Lower lobe of right lung (tissue), 2 donors: Measurements from ENCODE around the gene PCSK6. TPM values are rescaled to one million over a fixed set of nuclear protein-coding genes. Genes with fewer than 3 reads are reported as not detected.

Source experiments
- ATAC-seq, 2 donors: fragments of 200-7000 bp; cut with Tn5 transposase; one replicate each; pipeline ENCODE4 v1.9.1; 2020 to 2022; ENCODE audit warnings: mild to moderate bottlenecking in 2 of 2, moderate library complexity in 2 of 2
- DNase-seq: peaks from one replicate; pipeline ENCODE4 v3.0.0-alpha.2; 2020
- H3K27ac ChIP-seq: fragments of 200-600 bp; one replicate; pipeline ENCODE4 v1.8.0; 2022
- H3K27me3 ChIP-seq: fragments of 200-600 bp; one replicate; pipeline ENCODE4 v1.8.0; 2022; ENCODE audit warnings: low read depth
- H3K36me3 ChIP-seq: fragments of 200-600 bp; one replicate; pipeline ENCODE4 v1.8.0; 2022; ENCODE audit warnings: mild to moderate bottlenecking
- H3K4me1 ChIP-seq: fragments of 200-600 bp; one replicate; pipeline ENCODE4 v1.8.0; 2022
- H3K4me3 ChIP-seq: fragments of 200-600 bp; one replicate; pipeline ENCODE4 v1.8.0; 2022; ENCODE audit warnings: mild to moderate bottlenecking
- H3K9me3 ChIP-seq: fragments of 200-600 bp; one replicate; pipeline ENCODE4 v1.8.0; 2022
- intact Hi-C: fragments of 100-400 bp; cut with DNase I; formaldehyde crosslinking; loops from one replicate; pipeline ENCODE4 v1.11.0; 2022
- total RNA-seq: library from RNA; stranded (reverse); fragmentation: NEBNext Ultra II Directional; extraction: Animal tissue kit (Norgen Biotek cat#: 25700); gene quantifications from one replicate; pipeline ENCODE4 v1.2.1, GENCODE V29; 2021
- TF ChIP-seq, protein P1 (sequence below): fragments of 200-600 bp; IDR thresholded peaks from one replicate; pipeline ENCODE4 v1.8.0; 2022; ENCODE audit warnings: antibody characterized with exemption, mild to moderate bottlenecking
- donor health status: DM: no; HTN: yes; CAD: no; lungs with severe emphysema.

Gene PCSK6
- total RNA-seq, 1 donor from 2014 or later: 12.3 TPM

DNA sequence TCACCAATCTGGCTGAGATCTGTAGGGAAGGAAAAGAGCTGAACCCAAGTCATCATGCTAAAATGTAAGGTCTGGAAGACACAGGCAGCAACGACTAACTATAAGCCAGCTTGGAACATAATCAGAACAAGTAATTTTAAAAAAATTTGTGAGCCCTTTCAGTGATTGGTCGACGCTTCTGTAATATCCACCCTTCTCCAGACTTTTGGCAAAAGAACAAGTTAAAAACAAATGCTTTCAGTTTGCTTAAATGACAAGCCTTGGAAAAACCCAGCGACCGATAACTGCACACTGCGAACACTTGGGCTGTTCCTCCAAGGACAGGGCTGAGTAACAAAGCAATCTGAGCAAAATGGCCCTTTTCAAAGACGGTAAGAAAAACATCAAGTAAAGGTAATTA, 49.6 kb downstream of the PCSK6 start:
- Histone ChIP-seq H3K36me3 (no peaks in the 10 kb centered on the region), H3K4me1 (peaks cover 8% of the 10 kb centered on the region), H3K9me3 (no peaks in the 10 kb centered on the region), H3K4me3 (no peak overlapping the region), H3K27me3 (no peaks in the 10 kb centered on the region), H3K27ac (no peak overlapping the region)
- ATAC-seq (peak in 1 of 2 donors; percentile 24), DNase-seq (no peak)
- TF ChIP-seq, protein P1, sequence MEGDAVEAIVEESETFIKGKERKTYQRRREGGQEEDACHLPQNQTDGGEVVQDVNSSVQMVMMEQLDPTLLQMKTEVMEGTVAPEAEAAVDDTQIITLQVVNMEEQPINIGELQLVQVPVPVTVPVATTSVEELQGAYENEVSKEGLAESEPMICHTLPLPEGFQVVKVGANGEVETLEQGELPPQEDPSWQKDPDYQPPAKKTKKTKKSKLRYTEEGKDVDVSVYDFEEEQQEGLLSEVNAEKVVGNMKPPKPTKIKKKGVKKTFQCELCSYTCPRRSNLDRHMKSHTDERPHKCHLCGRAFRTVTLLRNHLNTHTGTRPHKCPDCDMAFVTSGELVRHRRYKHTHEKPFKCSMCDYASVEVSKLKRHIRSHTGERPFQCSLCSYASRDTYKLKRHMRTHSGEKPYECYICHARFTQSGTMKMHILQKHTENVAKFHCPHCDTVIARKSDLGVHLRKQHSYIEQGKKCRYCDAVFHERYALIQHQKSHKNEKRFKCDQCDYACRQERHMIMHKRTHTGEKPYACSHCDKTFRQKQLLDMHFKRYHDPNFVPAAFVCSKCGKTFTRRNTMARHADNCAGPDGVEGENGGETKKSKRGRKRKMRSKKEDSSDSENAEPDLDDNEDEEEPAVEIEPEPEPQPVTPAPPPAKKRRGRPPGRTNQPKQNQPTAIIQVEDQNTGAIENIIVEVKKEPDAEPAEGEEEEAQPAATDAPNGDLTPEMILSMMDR: no peak
- intact Hi-C loops: no loop called here

DNA sequence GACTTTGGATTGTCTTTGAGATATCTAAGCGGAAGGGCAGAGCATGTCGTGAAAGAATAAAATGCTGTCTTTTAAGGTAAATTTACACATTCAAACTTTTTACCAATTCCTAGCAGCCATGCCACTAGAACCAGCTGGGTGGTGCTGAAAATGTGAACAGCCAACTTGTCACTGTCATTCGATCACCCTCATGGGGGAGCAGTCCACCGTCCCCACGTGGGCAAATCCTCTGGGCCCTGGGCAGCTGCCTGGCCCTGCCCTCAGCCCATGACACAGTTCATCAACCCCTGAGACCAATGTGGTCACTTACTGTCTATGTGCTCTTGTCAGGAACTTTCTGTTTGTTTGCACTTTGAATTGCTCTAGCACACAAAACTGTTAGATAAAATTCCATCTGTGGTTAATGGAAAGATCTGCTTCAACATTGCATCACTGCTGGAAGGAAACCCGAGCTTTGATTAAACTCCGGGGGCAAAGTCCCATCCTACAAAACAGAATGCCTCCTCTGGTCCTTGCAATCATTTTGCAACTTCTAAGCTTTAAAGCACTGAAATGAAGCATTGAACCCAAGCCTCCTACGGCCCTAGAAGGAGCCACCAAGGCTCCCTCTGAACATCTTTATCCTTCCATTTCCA, 50.1 kb downstream of the PCSK6 start:
- H3K4me3 ChIP-seq: no peak overlapping the region
- peak; percentile 48 to 51 for ATAC-seq
- no peaks in the 10 kb centered on the region for H3K36me3 ChIP-seq
- no peaks in the 10 kb centered on the region for H3K9me3 ChIP-seq
- DNase-seq: no peak
- H3K4me1 ChIP-seq: peaks cover 8% of the 10 kb centered on the region
- H3K27ac ChIP-seq: no peak overlapping the region
- no peaks in the 10 kb centered on the region for H3K27me3 ChIP-seq
- intact Hi-C loops: no loop called here
- TF ChIP-seq, protein P1: no peak

- H3K9me3 ChIP-seq: no peaks in the 10 kb centered on the region
- no peak for DNase-seq
- peaks cover 8% of the 10 kb centered on the region for H3K4me1 ChIP-seq
- H3K27ac ChIP-seq: no peak overlapping the region
- TF ChIP-seq, protein P1: no peak
- no peaks in the 10 kb centered on the region for H3K36me3 ChIP-seq
- no peaks in the 10 kb centered on the region for H3K27me3 ChIP-seq
- ATAC-seq: no peak
- H3K4me3 ChIP-seq: no peak overlapping the region
- intact Hi-C loops: no loop called here
Measured at GRCh38 chr15:101438482-101439284, 50.8 kb downstream of the PCSK6 start.

- H3K4me1 ChIP-seq: peaks cover 8% of the 10 kb centered on the region
- H3K4me3 ChIP-seq: no peak overlapping the region
- no peaks in the 10 kb centered on the region for H3K36me3 ChIP-seq
- no peaks in the 10 kb centered on the region for H3K27me3 ChIP-seq
- no peaks in the 10 kb centered on the region for H3K9me3 ChIP-seq
- ATAC-seq (no peak), DNase-seq (no peak)
- intact Hi-C loops: no loop called here
- no peak overlapping the region for H3K27ac ChIP-seq
- TF ChIP-seq, protein P1: no peak
Measured at GRCh38 chr15:101437618-101438481, 51.7 kb downstream of the PCSK6 start.

DNA sequence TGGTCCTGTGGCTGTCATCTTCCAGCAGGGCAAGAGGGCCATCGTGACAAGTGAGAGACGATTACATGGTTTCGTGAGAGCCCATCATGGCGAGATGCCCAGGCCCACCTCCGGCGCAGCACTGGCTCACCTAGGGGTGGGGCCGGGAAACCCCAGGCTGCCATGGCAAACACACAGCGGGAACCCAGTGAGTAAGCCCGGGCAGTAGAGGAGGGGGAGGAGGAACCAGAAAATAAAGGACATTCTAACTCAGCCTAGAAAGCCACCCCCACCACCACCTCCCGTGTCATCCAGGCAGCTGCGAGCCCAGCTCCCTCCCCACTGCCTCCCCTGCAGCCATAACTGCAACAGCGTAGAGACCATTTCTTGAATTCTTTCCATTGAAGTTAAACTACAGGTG, 52.3 kb downstream of the PCSK6 start:
- no peaks in the 10 kb centered on the region for H3K36me3 ChIP-seq
- no peak for DNase-seq
- intact Hi-C loops: no loop called here
- ATAC-seq: no peak
- TF ChIP-seq, protein P1: no peak
- H3K27ac ChIP-seq: no peak overlapping the region
- H3K4me3 ChIP-seq: no peak overlapping the region
- no peaks in the 10 kb centered on the region for H3K27me3 ChIP-seq
- H3K9me3 ChIP-seq: no peaks in the 10 kb centered on the region
- H3K4me1 ChIP-seq: peaks cover 8% of the 10 kb centered on the region
